HK-2 (cell line): ENCODE results near the gene MYH14.

Source experiments
- DNase-seq: peaks from one replicate; pipeline ENCODE4 v3.0.0-alpha.2; 2018; ENCODE audit not compliant: unreplicated experiment

Gene MYH14

DNA sequence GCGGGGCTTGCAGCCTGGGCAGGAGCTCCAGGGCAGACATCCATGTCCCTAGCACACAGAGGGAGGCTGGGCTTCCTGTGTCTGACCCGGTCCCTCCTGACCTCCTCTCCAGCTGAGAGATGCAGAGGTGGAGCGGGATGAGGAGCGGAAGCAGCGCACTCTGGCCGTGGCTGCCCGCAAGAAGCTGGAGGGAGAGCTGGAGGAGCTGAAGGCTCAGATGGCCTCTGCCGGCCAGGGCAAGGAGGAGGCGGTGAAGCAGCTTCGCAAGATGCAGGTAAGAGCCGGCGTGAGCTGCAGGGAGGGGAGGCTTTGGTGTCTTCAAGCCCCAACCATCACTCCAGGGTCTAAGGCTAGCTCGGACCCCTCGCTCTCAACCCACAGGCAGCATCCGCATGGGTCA lies 87.4 kb downstream of the MYH14 start:
- no peak for DNase-seq

DNA sequence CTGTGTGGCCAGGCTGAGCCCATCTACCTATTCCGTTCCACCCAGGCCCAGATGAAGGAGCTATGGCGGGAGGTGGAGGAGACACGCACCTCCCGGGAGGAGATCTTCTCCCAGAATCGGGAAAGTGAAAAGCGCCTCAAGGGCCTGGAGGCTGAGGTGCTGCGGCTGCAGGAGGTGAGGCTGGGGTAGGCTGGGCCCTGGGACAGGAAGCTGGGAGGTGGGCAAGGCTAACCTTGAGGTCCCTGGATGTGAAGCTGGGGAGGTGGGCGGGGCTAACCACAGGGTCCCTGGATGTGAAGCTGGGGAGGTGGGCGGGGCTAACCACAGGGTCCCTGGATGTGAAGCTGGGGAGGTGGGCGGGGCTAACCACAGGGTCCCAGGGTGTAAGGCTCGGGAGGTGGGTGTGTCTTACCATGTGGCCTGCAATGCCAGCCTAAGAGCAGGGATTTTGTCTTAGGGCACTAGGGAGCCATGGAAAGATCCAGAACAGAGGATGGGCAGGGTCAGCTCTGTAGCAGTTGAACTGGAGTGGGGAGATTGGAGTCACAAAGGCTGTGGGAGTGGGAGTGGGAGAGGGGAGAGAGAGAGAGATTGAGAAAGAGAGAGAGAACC lies 88.9 kb downstream of the MYH14 start:
- DNase-seq = no peak

- no peak for DNase-seq
Observed at GRCh38 chr19:50293263-50294004, 90.0 kb downstream of the MYH14 start.

DNA sequence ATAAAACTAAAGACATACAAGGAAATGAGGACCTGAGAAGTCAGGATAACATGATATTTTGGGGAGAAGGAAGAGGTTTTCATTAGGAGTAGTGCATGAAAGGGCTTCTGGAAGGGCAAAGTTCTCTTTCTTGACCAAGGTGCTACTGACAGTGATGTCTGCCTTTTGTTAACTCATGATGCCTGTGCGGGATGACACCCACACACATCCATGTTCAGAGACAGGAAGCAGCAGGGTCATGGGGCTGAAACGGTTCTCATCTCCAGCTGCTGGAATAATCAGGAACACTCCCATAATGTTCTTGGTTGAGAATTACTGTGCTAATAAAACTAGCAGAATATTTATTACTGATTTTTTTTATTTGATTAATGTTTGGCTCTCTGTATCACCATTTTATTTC lies 96.6 kb downstream of the MYH14 start:
- DNase-seq = no peak

- DNase-seq = no peak
Observed at GRCh38 chr19:50300814-50301606, 97.6 kb downstream of the MYH14 start.

GRCh38 chr19:50301607-50301971 lies 98.2 kb downstream of the MYH14 start:
- no peak for DNase-seq

- no peak for DNase-seq
Observed at GRCh38 chr19:50303558-50303957, 100.1 kb downstream of the MYH14 start.

- DNase-seq = no peak
Observed at GRCh38 chr19:50308991-50309390, 105.6 kb downstream of the MYH14 start.

- DNase-seq = no peak
Observed at GRCh38 chr19:50309396-50310125, 106.1 kb downstream of the MYH14 start.

DNA sequence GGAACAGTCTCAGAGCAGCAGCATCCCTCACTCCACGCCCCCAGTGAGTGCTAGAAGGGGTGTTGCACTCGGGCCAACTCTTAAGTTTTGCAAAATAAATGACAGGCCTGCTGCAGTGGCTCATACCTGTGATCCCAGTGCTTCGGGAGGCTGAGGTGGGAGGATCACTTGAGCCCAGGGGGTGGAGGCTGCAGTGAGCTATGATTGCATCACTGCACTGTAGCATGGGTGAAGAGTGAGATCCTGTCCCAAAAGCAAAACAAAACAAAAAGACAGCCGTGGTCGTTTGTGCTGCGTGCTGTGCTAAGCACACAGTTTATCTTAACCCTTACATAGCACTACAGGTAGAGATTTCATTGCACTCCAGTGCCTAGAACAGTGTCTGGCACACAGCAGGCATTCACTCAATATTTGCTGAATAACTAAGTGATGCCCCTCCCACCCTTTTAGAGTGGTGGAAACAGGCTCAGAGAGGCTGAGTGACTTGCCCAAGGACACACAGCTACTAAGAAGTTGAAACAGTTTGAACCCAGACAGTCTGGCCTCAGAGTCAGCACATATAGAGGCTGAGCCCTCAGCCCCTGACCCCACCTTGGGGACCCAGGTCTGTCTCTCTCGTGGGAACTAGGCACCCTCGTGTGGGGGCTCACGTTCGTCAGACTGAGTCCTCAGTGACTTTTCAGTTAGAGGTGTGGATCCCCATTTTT lies 107.5 kb downstream of the MYH14 start:
- DNase-seq = no peak

DNA sequence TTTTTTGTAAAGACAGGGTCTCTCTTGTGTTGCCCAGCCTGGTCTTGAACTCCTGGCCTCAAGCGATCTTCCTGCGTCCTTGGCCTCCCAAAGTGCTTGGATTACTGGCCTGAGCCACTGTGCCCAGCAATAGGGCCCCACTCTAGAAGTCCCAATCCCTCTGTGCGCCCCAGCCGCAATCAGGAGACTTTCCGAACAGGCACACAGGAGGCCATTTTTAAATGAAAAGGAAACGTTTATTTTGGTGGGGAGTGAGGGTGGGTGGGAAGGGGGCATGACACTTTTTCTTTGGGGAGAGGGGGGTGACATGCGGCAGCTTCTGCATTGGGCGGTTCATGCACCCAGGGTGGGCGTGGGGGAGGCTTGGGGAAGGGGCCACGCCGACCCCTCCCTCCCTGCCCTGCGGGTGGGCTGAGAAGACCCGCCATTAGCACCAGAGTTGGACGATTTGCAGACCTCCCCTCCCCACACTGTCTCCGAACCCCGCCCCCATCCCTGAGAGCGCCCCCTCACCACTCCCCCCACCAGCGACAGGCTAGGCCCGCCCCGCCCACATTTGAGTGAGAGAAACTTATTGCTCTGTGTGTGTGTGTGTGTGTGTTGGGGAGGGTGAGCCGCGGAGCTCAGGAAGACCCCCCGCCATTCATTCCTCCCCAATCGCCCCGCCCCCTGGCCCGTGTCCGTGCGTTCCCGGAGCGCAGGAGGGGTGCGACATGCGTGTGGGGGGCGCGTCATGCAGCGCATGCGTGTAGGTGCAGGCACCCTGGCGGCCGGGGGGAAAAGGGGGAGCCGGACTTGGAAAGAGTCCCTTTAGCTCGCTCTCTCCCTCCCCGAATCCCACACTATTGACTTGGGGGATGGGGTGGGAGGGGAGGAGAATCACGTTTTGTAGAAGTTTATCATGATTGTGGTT lies 108.6 kb downstream of the MYH14 start:
- no peak for DNase-seq

DNA sequence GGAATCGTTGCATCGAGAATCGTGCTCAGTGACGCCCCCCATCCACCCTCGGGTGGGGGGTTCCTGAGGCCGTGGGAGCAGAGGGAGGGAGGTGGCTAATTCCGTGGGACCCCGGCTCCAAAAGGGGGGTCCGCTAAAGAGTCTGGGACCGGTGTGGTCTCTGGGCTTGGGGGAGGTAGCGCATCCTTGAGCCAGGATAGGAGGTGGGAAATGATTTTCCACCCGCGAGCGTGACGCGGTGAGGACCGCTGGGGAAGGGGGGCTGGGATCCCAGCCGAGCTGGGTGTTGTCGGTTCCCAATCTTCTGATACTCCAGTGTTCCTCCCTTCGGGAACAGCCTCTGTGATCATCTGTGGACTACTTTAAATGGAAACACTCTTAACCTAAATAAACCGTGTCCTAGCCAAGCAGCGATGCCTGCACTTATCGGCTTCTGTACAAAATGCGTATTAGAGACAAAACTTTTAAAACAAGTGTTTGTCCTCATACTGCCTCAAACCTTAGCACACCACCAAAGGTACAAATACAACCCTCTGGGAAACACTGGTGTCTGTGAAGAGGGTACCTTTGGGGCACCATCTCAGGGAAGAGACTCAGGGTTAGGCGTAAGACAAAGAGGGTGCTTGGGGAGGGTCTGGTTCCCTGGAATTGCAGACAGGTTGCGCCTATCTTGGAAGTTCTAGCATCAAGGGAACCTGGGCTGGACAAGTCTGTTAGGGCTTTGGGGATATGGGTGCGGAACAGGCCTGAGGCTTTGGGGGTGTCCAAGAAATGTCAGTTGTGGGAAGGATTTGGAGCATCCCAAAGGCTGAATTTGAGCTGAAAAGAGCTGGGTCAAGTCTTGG lies 109.8 kb downstream of the MYH14 start:
- no peak for DNase-seq

DNA sequence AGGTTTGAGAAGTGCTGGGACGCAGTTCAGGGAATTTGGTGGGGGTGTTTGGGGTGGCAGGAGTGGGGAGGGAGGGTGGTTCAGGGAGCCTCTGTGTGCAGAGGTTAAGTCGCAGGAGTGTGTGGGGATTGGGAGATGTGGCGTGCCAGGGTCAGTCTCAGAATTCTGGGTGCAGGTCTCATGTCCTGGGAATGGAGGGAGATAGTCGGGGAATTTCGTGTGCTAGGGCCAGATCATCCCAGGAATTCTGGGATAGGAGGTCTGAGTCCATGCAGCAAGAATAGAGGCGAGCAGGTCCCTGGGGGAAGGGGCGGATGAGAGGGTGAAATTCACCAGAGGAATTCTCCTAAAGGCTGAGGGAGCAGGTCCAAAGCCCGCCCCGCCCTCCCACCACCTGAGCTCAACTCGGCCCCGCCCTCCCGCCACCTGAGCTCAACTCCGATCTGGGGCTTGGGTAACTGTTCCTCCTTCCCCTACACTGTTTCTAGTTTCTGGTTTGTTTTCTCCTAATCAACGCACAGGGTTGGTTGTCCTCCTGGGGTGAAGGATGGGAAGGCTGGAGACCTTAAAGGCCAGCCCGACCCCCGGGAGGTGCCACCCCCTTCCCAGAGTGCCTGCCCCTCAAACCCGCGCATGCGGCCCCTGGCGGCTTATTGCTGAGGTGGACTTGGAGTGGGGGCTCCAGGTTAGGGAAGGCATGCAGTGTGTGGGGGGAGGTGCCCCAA lies 110.6 kb downstream of the MYH14 start:
- no peak for DNase-seq

GRCh38 chr19:50314724-50315708 lies 111.6 kb downstream of the MYH14 start:
- no peak for DNase-seq

- DNase-seq = no peak
Observed at GRCh38 chr19:50315773-50316448, 112.5 kb downstream of the MYH14 start.

- DNase-seq = no peak
Observed at GRCh38 chr19:50317115-50317514, 113.7 kb downstream of the MYH14 start.

DNA sequence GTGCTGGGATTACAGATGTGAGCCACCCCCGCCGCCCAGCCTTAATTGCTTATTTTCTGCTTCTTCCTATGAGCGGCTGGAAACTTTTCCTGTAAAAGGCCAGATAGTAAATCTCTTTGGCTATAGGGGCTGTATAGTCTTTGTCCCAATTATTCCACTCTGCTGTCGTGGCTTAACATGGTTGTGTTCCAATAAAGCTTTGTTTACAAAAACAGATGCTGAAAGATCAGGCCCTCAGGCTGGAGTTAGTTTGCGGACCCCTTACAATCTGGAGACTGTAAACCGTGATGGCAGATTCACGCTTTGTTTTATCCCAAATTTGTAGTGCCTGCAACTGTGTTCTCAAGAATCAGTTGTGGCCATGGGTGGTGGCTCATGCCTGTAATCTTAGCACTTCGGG lies 115.0 kb downstream of the MYH14 start:
- no peak for DNase-seq
